HEK293 (cell line): ENCODE measurements around the gene ZNF816.

Source experiments
- CTCF ChIA-PET: fragments of 350-600 bp; formaldehyde crosslinking; extraction: SDS; loops from one replicate; lab custom pipeline; 2021; ENCODE audit warnings: antibody characterized with exemption; lab: Yijun Ruan, JAX
- POLR2A ChIA-PET: fragments of 300-600 bp; formaldehyde crosslinking; extraction: SDS; loops from one replicate; lab custom pipeline; 2020; ENCODE audit warnings: antibody characterized with exemption, inconsistent platforms; lab: Yijun Ruan, JAX
- H3K27ac ChIP-seq: fragments of 200-500 bp; sonication (Bioruptor generic); 2 replicates; pipeline ENCODE4 v1.5.1; 2014; ENCODE audit warnings: low read depth, low read length, control low read depth, inconsistent platforms; ENCODE audit errors: extremely low read depth
- H3K36me3 ChIP-seq, 2 experiments: fragments of 200-500 bp in 1 of 2; sonication (Bioruptor generic) in 1 of 2; 1 replicate in 1 of 2; 2 replicates in 1 of 2; pipeline ENCODE4 v1.5.1; 2014 to 2017; ENCODE audit warnings: inconsistent platforms in 2 of 2, low read length in 2 of 2; ENCODE audit not compliant: control insufficient read depth in 2 of 2, insufficient read depth in 1 of 2
- H3K4me1 ChIP-seq: fragments of 200-500 bp; sonication (Bioruptor generic); 2 replicates; pipeline ENCODE4 v1.5.1; 2014; ENCODE audit warnings: mild to moderate bottlenecking, low read length, inconsistent platforms; ENCODE audit not compliant: control insufficient read depth, insufficient read depth
- H3K4me3 ChIP-seq: 2 replicates; pipeline ENCODE4 v1.5.1; 2011; ENCODE audit warnings: low read depth, mild to moderate bottlenecking, control low read depth, low read length, moderate library complexity
- H3K9me3 ChIP-seq: fragments of 200-500 bp; sonication (Bioruptor generic); 2 replicates; pipeline ENCODE4 v1.5.1; 2014; ENCODE audit warnings: low read depth, low read length, inconsistent platforms; ENCODE audit not compliant: control insufficient read depth, insufficient read depth
- KLF17 ChIP-seq: fragments of 450-650 bp; formaldehyde crosslinking; IDR thresholded peaks from 2 replicates; pipeline ENCODE4 v1.5.1; 2016; ENCODE audit warnings: missing biosample characterization, missing genetic modification characterization
- KLF7 ChIP-seq: fragments of 450-650 bp; formaldehyde crosslinking; IDR thresholded peaks from 2 replicates; pipeline ENCODE4 v1.5.1; 2016; ENCODE audit warnings: missing biosample characterization, missing genetic modification characterization, borderline replicate concordance
- OSR2 ChIP-seq: fragments of 450-650 bp; formaldehyde crosslinking; IDR thresholded peaks from 2 replicates; pipeline ENCODE4 v1.5.1; 2016; ENCODE audit warnings: missing biosample characterization, missing genetic modification characterization
- SALL2 ChIP-seq: fragments of 450-650 bp; formaldehyde crosslinking; IDR thresholded peaks from 2 replicates; pipeline ENCODE4 v1.5.0; 2017; ENCODE audit warnings: missing biosample characterization, mild to moderate bottlenecking, missing genetic modification characterization, borderline replicate concordance
- SCRT2 ChIP-seq: fragments of 450-650 bp; formaldehyde crosslinking; IDR thresholded peaks from 2 replicates; pipeline ENCODE4 v1.5.1; 2016; ENCODE audit warnings: missing biosample characterization, missing genetic modification characterization
- WT1 ChIP-seq: fragments of 450-650 bp; formaldehyde crosslinking; IDR thresholded peaks from 2 replicates; pipeline ENCODE4 v1.5.1; 2016; ENCODE audit warnings: missing biosample characterization, missing genetic modification characterization
- ZFHX2 ChIP-seq: fragments of 450-650 bp; formaldehyde crosslinking; conservative IDR thresholded peaks from 2 replicates; pipeline ENCODE4 v1.5.1; 2016; ENCODE audit warnings: missing biosample characterization, missing genetic modification characterization
- ZNF138 ChIP-seq: fragments of 450-650 bp; formaldehyde crosslinking; IDR thresholded peaks from 2 replicates; pipeline ENCODE4 v1.5.1; 2016; ENCODE audit warnings: missing biosample characterization, missing genetic modification characterization, borderline replicate concordance
- ZNF19 ChIP-seq: fragments of 450-650 bp; formaldehyde crosslinking; IDR thresholded peaks from 2 replicates; pipeline ENCODE4; 2016; ENCODE audit warnings: missing biosample characterization, missing genetic modification characterization, low read depth
- ZNF202 ChIP-seq: fragments of 450-650 bp; formaldehyde crosslinking; IDR thresholded peaks from 2 replicates; pipeline ENCODE4 v1.5.1; 2016; ENCODE audit warnings: missing biosample characterization, missing genetic modification characterization, borderline replicate concordance
- ZNF223 ChIP-seq: fragments of 450-650 bp; formaldehyde crosslinking; IDR thresholded peaks from 2 replicates; pipeline ENCODE4 v1.5.1; 2016; ENCODE audit warnings: missing biosample characterization, missing genetic modification characterization
- ZNF24 ChIP-seq: fragments of 450-650 bp; formaldehyde crosslinking; IDR thresholded peaks from 2 replicates; pipeline ENCODE4 v1.5.1; 2016; ENCODE audit warnings: missing biosample characterization, missing genetic modification characterization
- ZNF335 ChIP-seq: fragments of 450-650 bp; formaldehyde crosslinking; conservative IDR thresholded peaks from 2 replicates; pipeline ENCODE4 v1.5.1; 2016; ENCODE audit warnings: missing biosample characterization, missing genetic modification characterization
- ZNF37A ChIP-seq: fragments of 450-650 bp; IDR thresholded peaks from 2 replicates; pipeline ENCODE4 v1.5.1; 2018; ENCODE audit warnings: missing biosample characterization, missing genetic modification characterization
- ZNF391 ChIP-seq: fragments of 450-650 bp; formaldehyde crosslinking; IDR thresholded peaks from 2 replicates; pipeline ENCODE4 v1.5.1; 2016; ENCODE audit warnings: low read depth, missing biosample characterization, missing genetic modification characterization, borderline replicate concordance
- ZNF529 ChIP-seq: fragments of 450-650 bp; formaldehyde crosslinking; IDR thresholded peaks from 2 replicates; pipeline ENCODE4 v1.5.1; 2017; ENCODE audit warnings: missing genetic modification characterization, missing biosample characterization; ENCODE audit not compliant: insufficient replicate concordance
- ZNF585B ChIP-seq: fragments of 450-650 bp; formaldehyde crosslinking; IDR thresholded peaks from 2 replicates; pipeline ENCODE4 v1.5.1; 2016; ENCODE audit warnings: missing biosample characterization, missing genetic modification characterization
- ZNF621 ChIP-seq: fragments of 450-650 bp; formaldehyde crosslinking; IDR thresholded peaks from 2 replicates; pipeline ENCODE4 v1.5.1; 2017; ENCODE audit warnings: missing biosample characterization, missing genetic modification characterization
- ZNF658 ChIP-seq: fragments of 450-650 bp; formaldehyde crosslinking; IDR thresholded peaks from 2 replicates; pipeline ENCODE4; 2016; ENCODE audit warnings: missing biosample characterization, missing genetic modification characterization
- ZNF677 ChIP-seq: fragments of 450-650 bp; IDR thresholded peaks from 2 replicates; pipeline ENCODE4 v1.5.0; 2018; ENCODE audit warnings: missing biosample characterization, mild to moderate bottlenecking, missing genetic modification characterization, moderate library complexity
- ZNF692 ChIP-seq: fragments of 450-650 bp; formaldehyde crosslinking; IDR thresholded peaks from 2 replicates; pipeline ENCODE4 v1.5.1; 2016; ENCODE audit warnings: missing biosample characterization, missing genetic modification characterization
- ZNF707 ChIP-seq: fragments of 450-650 bp; formaldehyde crosslinking; IDR thresholded peaks from 2 replicates; pipeline ENCODE4 v1.5.1; 2016; ENCODE audit warnings: missing biosample characterization, missing genetic modification characterization
- TF ChIP-seq, protein P1 (sequence below): fragments of 450-650 bp; formaldehyde crosslinking; IDR thresholded peaks from 2 replicates; pipeline ENCODE4 v1.5.1; 2016; ENCODE audit warnings: missing biosample characterization, missing genetic modification characterization, borderline replicate concordance
- TF ChIP-seq, protein P2 (sequence below): fragments of 450-650 bp; IDR thresholded peaks from 2 replicates; pipeline ENCODE4 v1.5.1; 2018; ENCODE audit warnings: missing biosample characterization, mild to moderate bottlenecking, missing genetic modification characterization
- TF ChIP-seq, protein P3 (sequence below): fragments of 450-650 bp; formaldehyde crosslinking; IDR thresholded peaks from 2 replicates; pipeline ENCODE4 v1.5.1; 2017; ENCODE audit warnings: missing biosample characterization, mild to moderate bottlenecking, missing genetic modification characterization, moderate library complexity

Gene ZNF816

DNA sequence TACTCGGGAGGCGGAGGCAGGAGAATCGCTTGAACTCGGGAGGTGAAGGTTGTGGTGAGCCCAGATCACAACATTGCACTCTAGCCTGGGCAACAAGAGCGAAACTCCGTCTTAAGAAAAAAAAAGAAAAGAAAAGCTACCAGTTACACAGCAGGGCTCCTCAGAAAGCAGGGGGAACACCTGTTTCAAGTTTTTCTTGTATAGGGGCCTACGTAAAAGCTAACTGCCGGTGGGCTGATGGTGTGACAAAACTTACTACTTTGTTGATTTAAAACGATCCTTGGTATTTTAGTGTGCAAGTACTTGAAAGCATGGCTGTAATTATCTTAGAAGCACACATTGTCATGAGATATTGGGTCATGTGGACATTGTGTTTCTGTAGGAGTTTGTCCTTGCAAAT is 35.3 kb upstream of the ZNF816 start (continued):
- TF ChIP-seq ZNF335 (tag by site-specific recombination) (no peak), ZNF138 (tag by site-specific recombination) (no peak), SALL2 (tag by site-specific recombination) (no peak), KLF17 (tag by site-specific recombination) (no peak), ZNF24 (no peak), KLF7 (tag by site-specific recombination) (no peak), ZNF529 (tag by site-specific recombination) (no peak), ZNF692 (tag by site-specific recombination) (no peak)
- TF ChIP-seq, protein P1, sequence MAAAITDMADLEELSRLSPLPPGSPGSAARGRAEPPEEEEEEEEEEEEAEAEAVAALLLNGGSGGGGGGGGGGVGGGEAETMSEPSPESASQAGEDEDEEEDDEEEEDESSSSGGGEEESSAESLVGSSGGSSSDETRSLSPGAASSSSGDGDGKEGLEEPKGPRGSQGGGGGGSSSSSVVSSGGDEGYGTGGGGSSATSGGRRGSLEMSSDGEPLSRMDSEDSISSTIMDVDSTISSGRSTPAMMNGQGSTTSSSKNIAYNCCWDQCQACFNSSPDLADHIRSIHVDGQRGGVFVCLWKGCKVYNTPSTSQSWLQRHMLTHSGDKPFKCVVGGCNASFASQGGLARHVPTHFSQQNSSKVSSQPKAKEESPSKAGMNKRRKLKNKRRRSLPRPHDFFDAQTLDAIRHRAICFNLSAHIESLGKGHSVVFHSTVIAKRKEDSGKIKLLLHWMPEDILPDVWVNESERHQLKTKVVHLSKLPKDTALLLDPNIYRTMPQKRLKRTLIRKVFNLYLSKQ (tag by site-specific recombination), result no peak

DNA sequence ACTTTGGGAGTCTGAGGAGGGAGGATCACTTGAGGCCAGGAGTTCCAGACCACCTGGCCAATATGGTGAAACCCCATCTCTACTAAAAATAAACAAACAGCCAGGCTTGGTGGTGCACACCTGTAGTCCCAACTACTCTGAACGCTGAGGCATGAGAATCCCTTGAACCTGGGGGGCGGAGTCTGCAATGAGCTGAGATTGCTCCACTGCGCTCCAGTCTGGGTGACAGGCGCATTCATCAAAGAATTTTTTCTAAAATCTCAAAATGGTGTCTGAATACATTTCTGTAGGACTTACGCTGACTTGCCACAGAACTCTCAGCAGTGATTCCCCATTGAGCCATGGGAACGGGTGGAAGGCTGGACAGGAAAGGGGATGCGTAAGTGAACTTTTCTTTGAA is 33.0 kb upstream of the ZNF816 start:
- H3K36me3 ChIP-seq, result no peaks in the 10 kb centered on the region
- TF ChIP-seq ZNF223, result no peak
- no peak overlapping the region for H3K27ac ChIP-seq
- ChIA-PET POLR2A (no interaction called here), CTCF (no interaction called here)
- H3K4me1 ChIP-seq, result no peaks in the 10 kb centered on the region
- H3K9me3 ChIP-seq, result no peaks in the 10 kb centered on the region
- no peak overlapping the region for H3K4me3 ChIP-seq

DNA sequence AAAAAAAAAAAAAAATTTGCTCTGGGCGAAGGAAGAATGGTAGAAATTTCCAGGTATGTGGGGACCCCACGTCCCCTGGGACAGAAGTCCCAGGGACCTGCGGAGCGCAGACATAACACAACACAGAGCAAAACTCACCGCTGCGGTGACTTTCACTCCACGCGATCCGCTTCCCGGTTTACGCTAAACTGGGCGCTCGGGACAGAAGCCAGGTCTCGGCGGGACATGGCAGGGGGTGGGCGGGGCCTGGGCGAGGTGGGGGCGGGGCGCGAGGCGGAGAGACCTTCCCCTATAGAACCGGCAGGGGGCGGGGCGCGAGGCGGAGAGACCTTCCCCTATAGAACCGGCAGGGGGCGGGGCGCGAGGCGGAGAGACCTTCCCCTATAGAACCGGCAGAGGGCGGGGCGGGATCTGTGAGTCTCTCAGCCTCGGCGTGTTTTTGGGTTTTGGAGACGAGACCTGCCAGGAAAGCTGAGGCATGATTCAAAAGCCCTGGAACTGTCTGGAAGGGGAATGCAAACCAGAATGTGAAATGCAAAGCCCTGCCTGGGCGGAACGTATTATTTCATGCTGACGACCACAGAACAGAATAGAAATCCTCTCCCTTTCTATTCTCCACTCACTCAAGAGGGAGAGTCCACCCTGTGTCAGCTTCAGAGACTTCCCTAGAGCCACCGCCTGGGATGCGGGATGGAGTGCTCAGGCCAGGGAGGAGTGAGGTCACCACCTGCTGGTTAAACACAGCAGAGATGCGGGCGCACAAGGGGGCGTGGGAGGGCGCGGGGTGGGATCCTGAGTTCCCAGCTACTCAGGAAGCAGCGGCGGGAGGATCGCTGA is 30.9 kb upstream of the ZNF816 start:
- no peak for TF ChIP-seq ZNF658 (tag by site-specific recombination)
- TF ChIP-seq ZNF391, result no peak
- TF ChIP-seq ZNF707 (tag by site-specific recombination), result no peak
- no peak for TF ChIP-seq SCRT2 (tag by site-specific recombination)
- TF ChIP-seq WT1, result no peak
- no peak for TF ChIP-seq OSR2 (tag by site-specific recombination)
- no peak for TF ChIP-seq ZFHX2 (tag by site-specific recombination)
- TF ChIP-seq ZNF585B (tag by site-specific recombination), result no peak
- TF ChIP-seq ZNF37A (tag by site-specific recombination), result no peak
- TF ChIP-seq, protein P2, sequence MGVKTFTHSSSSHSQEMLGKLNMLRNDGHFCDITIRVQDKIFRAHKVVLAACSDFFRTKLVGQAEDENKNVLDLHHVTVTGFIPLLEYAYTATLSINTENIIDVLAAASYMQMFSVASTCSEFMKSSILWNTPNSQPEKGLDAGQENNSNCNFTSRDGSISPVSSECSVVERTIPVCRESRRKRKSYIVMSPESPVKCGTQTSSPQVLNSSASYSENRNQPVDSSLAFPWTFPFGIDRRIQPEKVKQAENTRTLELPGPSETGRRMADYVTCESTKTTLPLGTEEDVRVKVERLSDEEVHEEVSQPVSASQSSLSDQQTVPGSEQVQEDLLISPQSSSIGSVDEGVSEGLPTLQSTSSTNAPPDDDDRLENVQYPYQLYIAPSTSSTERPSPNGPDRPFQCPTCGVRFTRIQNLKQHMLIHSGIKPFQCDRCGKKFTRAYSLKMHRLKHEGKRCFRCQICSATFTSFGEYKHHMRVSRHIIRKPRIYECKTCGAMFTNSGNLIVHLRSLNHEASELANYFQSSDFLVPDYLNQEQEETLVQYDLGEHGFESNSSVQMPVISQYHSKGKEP, result no peak
- TF ChIP-seq ZNF19 (tag by site-specific recombination), result no peak
- no peak for TF ChIP-seq ZNF621 (tag by site-specific recombination)
- TF ChIP-seq, protein P3, sequence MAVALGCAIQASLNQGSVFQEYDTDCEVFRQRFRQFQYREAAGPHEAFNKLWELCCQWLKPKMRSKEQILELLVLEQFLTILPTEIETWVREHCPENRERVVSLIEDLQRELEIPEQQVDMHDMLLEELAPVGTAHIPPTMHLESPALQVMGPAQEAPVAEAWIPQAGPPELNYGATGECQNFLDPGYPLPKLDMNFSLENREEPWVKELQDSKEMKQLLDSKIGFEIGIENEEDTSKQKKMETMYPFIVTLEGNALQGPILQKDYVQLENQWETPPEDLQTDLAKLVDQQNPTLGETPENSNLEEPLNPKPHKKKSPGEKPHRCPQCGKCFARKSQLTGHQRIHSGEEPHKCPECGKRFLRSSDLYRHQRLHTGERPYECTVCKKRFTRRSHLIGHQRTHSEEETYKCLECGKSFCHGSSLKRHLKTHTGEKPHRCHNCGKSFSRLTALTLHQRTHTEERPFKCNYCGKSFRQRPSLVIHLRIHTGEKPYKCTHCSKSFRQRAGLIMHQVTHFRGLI, result no peak
- no peak for TF ChIP-seq ZNF677
- no peak for TF ChIP-seq ZNF202 (tag by site-specific recombination)
- H3K4me3 ChIP-seq, result peak overlapping the region; percentile 28
- no peaks in the 10 kb centered on the region for H3K4me1 ChIP-seq
- H3K27ac ChIP-seq, result no peak overlapping the region
- CTCF ChIA-PET, result interaction anchor here (0.6 to 1.1 kb wide), 7 partner anchors 17 to 575 kb away, joined by 3 to 4 read pairs (median 3); no protein-coding TSS in a partner anchor
- no peaks in the 10 kb centered on the region for H3K36me3 ChIP-seq
- no peaks in the 10 kb centered on the region for H3K9me3 ChIP-seq
- POLR2A ChIA-PET, result no interaction called here
